Measurements from ENCODE around the gene IFNGR2.

- TF ChIP-seq EZH2phosphoT487 (IDR thresholded peaks at IDR 0.05; ENCODE audit: insufficient read depth, low read depth) (no peak), EZH2 (IDR thresholded peaks at IDR 0.05; ENCODE audit: insufficient read depth, poor library complexity, severe bottlenecking) (no peak)
Measured at GRCh38 chr21:33406493-33406892, 3.3 kb downstream of the IFNGR2 start.

Data from GM23248 (cell line).